CD4-positive, alpha-beta T cell treated with Interleukin-6 at 100 ng/mL for 8 hours (primary cell): ENCODE measurements around the gene PTGDR2.
A peak's percentile ranks its signal among the peaks of the same experiment; 100 is the strongest.
"Not testable (repeated sequence)": the region's sequence is repeated elsewhere in the genome, so short reads cannot be mapped to it uniquely, and the experiment has no call there.

Source experiments
- DNase-seq: peaks from one replicate; pipeline ENCODE4 v3.0.0-alpha.2; 2020; ENCODE audit warnings: mixed read lengths, low spot score

Gene PTGDR2

DNA sequence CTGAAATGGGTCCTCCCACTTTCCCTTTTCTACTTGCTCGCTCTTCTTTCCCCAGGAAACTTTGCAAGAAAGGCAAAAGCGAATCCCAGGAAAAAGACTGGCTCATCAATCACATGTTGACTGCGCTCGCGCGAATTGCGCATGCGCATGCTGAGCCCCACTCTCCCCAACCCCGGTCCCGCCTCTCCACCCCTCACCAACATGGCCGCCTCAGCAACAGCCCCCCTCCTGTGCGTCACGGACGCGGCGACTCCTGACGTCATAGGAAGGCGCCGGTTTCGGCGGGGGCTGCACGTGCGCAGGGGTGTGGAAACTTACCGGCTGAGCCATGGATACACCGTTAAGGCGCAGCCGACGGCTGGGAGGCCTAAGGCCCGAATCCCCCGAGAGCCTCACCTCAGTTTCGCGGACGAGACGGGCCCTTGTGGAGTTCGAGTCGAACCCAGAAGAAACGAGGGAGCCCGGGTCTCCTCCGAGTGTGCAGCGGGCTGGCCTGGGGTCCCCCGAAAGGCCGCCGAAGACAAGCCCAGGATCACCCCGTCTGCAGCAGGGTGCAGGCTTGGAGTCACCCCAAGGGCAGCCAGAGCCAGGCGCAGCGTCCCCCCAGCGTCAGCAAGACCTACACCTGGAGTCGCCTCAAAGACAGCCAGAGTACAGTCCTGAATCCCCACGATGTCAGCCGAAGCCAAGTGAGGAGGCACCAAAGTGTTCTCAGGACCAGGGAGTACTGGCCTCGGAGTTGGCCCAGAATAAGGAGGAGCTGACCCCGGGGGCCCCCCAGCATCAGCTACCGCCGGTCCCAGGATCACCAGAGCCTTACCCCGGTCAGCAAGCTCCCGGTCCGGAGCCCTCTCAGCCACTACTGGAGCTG lies 13.7 kb downstream of the PTGDR2 start, which contains the start of gene CCDC86:
CCDC86 (plus strand) TSS at position 317 of the 871 bp plus-strand sequence; CDS start at position 329, 12 bp downstream.
- DNase-seq, result peak; percentile 96

DNA sequence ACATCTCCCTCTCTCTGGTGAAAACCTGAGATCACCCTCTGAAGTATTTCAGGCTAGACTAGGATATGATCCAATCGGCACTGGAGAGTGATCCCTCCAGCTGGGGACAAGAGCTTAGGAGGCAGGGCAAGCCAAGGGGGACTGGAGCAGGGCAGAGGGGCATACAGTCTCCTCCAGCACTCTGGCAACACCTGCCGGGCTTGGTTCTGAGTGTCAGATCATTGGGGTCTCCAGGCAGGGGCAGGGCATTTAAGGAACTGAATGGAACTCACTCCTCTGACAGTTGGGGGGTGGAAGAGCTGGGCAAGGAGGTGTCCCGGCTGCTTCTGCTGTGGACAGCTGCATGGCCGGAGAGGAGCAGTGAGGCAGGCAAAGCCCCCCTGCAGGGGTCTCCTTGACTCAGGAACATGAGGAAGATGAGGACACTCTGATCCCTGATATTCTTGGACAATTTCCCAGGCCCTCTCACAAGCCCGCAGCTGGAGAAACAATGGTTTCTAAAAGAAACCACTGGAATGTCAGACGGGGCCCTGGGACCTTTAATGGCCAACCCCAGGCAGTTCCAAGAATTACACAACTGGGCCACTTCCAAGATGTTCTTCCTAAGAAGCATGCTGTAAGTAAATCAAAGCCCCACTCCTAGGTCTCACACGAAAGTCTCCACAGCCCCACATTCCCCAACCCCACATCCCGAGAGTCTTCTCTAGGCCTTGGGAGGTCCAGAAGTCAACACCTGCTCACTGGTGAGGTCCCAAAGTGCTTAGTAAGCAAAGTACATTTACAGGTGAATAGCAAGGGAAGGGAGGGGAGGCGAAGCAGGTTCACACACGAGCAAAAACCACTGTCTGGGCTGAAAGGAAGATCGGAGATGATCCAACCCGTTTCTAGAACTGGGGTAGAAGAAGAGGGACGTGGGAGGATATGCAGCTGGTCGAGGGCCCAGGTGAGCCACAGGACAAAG lies 15.0 kb downstream of the PTGDR2 start:
- DNase-seq, result no peak

DNA sequence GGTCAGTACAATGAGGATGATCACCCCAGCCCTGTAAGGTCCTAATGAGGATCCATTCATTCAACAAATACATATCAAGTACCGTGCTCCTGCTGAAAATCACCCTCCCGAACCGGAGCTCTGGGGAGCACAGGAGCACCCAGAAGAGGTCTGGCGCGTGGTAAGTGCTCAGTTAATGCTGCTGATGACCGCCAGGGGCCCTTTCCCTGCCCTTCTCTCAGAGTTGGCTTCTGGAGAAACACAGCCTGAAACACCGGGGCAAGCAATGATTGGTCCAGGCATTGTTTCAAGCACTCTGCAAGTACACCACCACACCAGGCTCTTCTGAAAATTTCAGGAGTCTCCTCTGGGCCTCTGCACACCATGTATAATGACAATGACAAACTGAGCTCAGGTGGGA lies 17.6 kb downstream of the PTGDR2 start:
- DNase-seq, result no peak

DNA sequence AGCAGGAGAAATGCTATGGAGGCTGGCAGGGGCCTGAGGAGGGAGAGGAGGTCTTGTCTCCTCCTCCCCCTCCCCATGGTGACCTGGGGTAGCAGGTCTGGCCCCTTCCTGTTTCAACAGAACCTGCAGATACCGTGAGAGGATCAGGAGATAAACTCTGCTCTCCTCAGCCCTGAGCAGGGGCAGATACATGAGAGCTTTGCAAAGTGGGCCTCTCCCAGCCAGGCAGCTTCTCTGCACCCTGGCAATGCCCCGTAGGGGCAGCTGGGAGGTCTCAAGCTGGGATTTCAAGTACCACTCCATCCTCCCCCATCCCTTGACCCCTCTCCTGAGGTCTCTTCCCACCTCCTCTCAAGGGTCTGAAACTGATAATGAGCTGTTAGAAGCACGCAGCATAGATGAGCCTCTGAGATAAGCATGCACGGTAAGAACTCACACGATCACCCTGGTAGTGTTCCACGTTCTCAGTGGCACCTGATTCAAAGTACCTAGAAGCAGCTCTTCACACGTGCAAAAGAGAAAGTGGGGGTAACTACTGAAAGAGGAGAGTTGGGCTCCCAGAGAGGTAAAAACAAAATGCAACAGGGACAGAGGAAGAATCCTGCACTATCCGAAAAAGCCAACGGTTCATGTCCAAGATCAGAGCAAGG lies 18.8 kb downstream of the PTGDR2 start:
- DNase-seq, result no peak

DNA sequence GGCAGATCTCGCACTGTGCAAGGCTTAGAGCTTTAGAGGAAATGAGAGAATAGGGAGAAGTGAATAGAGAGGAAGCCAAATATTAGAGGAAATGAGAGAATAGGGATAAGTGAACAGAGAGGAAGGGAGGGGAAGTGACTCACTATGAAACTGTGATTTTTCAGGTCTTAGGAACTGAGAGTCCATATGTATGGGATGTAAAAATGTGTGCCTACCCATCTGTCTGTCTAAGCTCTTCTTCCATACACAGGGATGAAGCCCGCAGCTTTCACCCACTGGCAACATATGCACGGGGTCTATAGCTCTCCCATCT lies 20.3 kb downstream of the PTGDR2 start:
- DNase-seq, result no peak

DNA sequence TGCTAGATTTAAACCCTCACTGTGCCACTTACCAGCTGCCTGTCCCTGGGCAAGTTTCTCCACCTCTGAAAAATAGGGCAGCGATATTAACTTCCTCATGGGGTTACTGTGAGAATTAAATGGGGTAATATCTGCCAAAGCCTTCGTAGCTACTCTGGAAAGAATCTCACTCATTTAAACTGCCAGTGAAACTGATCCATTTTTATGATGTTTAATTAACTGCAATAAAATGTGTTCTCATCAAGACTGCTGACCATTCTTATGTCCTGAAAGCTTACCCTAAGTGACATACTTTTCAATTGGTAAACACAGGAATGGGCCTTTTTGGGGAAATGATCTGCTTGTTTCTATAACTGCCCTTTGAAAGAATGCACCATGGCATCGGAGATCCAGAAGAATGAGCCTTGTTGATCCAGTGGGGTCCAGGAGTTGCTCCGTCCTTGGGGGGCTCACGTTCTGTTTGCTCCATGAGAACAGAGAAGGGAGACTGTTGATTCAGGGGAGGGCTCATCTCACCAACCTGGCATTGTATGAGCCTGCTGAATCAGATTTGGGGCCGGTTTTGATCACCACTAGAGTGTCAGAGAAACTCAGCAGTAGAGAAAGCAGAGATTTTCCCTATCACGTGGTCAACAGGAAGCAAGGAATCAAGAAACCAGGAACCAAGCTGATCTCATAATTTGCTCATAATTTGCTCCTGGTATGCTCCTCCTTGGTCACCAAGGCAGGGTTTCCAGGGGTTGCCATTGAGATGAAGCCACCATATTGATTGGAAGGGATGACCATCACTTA lies 20.8 kb downstream of the PTGDR2 start:
- no peak for DNase-seq

DNA sequence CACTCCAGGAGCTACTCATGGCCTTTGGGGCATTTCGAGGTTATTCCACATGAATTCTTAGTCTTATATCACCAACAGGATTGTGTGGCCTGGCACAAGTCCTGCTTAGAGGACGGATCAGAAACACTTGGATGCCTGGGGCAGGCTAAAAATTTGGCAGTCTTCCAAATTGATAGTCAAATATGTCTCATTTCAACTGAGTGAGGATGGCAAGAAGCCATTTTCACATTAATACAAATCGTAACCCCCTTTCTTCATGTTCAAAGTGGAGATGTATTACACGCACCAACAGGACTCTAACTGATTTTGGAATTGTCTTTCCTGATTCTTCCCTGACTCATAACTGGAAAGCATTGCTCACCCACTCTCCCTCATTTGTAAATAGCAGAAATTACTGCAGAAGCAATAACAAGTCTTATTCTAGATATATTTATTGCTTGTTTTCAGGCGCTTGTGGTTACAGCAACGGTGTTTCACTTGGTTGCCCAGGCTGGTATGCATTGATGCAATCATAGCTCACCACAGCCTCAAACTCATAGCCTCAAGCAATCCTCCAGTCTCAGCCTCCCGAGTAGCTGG lies 24.2 kb downstream of the PTGDR2 start:
- no peak for DNase-seq

DNA sequence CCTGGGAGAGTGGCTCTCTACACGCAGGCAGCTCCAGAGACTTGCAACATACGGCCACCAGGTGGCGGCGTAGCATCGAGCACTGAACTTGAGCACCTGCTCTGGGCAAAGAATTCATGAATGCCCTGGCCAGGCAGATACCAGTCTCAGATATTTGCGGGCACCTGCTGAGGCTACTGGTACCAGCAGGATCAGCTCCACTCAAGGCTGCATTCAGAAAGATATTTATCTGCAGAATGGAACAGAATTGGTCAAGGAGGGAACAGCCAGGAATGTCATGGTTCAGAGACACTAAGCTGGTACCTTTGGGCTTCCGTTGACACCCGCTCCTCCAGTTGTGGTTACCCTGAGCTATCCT lies 24.6 kb downstream of the PTGDR2 start:
- peak; percentile 75 for DNase-seq

DNA sequence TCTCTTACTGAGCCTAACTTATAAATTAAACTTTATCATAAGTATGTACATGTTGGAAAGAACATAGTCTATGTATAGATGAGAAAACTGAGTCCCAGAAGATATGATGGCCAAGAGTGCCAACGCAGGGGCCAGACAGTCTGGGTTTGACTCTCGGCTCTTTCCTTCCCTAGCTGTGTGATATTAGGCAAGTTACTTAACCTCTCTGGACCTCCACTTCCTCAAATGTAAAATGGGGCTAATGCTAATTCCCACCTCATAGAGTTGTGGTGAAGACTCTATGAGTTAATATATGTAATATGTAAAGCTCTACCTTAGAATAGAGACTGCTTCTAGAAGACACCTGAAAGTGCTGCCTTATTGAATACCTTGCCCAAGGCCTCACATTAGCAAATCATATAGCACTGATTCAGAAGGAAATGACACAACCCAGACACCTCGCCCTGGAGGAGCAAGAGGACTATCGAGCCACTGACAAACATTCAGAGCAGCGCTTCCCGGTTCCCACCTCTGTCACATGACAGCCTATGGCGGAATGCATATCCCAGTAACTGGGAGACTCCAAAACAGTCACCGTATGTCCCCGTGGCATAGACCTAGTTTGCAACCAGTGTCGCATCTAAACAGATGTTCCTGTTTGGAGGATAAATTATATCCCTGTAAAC lies 25.1 kb downstream of the PTGDR2 start:
- no peak for DNase-seq

DNA sequence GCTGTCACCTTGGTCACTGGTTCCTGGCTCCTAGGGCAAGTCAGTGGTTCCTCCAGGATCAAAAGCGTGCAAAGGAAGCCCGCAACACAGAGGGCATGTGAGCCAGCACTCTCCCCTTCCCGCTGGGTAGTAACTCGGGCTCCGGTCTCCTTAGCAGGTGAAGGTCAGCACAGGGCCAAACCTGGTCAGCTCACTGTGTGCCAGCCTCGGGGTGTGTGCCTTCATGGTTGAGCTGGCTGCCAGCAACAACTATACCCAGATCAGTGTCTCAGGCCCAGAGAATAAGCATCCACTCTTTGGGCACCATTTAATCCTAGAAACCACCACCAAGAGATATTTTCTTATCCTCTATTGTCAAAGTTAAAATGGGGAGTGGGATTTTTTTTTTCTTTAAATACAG lies 30.0 kb downstream of the PTGDR2 start:
- DNase-seq, result no peak

DNA sequence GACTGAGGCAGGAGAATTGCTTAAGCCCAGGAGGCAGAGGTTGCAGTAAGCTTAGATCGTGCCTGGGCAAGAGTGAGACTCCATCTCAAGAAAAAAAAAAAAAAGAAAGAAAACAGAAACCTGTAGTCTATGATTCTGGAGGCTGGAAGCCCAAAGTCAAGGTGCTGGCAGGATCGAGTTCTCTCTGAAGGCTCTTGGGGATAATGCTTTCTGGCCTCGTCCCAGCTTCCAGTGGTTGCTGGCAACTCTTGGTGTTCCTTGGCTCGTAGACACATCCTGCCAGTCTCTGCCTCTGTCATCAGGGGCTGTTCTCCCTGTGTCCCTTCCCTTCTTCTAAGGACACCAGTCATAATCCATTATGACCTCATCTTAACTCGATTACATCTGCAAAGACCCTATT lies 30.6 kb downstream of the PTGDR2 start:
- no peak for DNase-seq

DNA sequence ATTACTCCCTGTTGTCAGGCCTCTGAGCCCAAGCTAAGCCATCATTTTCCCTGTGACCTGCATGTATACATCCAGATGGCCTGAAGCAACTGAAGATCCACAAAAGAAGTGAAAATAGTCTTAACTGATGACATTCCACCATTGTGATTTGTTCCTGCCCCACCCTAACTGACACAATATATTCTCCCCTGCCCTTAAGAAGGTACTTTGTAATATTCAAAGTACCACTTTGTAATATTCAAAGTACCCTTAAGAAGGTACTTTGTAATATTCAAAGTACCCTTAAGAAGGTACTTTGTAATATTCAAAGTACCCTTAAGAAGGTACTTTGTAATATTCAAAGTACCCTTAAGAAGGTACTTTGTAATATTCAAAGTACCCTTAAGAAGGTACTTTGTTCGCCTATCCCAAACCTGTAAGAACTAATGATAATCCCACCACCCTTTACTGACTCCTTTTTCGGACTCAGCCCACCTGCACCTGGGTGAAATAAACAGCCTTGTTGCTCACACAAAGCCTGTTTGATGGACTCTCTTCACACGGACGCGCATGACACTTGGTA lies 31.9 kb downstream of the PTGDR2 start:
- not testable (repeated sequence) for DNase-seq

DNA sequence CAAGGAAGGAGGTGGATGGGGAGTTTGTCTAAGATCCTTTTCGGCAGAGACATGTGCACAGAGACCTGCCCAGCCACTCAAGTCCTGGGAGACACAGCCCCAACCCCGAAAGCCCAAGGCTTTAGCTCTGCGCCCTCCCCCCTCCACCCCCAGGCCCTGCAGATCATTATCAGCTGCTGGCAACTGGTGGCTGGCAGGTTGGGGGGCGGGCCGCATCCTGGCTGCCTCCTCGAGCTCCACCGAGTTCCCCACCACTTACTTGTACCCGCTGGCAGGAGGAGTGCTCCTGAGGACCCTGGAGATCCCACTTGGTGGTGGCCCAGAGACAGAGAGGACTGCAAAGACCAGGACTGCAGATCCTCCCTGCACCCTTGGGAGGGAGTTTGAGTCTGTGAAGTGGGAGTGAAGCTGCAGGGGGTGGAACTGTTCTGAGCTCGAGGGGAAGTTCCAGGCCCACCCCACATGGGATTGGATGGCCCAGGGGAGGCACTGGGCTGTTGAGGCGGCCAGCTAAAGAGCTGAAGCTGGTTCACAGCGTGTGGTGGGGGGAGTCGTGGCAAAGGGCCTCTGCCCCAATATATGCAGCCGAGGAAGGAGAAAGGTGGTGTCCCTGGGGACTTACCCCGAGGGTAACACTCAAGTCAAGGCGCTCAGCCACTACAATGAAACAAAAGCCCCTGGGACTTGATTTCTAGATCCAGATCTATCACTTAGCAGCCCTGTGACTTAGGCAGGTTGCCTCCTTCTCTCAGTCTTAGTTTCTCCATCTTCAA lies 33.7 kb downstream of the PTGDR2 start:
- DNase-seq, result no peak

DNA sequence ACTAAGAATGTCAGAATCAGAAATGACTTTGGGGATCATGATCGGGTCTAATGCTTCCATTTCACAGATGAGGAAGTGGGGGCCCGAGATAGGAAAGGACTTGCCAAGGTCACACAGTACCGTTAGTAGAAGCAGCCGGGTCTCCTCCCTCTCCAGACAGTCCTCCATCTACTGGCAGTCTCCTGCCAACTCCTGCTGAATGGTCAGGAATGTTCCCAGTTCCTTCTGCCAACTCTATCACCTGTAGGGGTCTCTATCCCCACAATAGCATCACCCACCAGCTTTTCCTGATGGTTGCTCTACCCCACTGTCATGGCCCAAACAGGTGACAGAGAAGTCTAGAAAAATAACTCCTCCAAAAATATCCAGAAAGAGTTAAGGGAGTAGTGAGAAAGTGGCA lies 37.7 kb downstream of the PTGDR2 start:
- DNase-seq, result no peak

DNA sequence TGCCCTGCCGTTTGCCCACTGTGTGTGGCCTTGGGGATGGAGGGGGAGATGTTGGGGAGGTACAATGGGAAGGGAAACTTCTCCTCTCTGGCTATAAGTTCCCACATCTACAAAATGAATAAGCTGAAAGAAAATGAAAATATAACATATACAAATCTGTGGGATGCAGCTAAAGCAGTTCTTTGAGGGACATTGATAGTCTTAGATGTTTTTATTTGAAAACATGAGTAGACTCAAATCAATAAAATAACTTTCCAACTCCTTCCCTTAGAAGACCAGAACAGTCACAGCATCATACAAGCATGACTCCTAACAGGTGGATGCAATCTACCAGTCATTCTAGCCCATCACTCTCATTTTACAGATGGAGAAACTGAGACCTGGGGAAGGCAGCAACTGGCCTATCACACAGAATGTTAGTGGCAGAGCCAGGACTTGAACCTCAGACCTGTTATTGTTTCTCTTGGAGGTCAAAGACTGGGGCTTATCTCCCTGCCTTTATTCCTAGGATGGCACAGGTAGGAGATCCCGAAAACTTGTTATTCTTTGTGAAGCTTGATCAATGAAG lies 39.1 kb downstream of the PTGDR2 start:
- DNase-seq, result no peak

DNA sequence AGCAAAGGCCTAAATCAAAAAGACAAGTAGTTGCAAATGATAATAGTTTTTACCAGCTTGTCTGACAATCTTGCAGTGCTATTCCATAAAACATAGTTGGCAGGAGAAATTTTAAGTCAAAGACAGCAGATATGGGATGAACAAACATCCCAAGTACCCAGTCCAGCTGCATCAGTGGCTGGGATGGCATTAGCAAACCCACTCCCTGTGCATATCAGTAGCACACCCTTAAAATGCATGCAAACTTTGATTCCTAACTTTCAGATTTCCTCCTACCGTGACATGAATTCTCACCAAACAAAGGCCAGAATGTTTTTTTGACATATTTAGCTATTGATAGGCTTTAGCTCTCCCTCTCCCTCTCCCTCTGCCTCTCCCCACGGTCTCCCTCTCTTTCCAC lies 41.6 kb downstream of the PTGDR2 start:
- DNase-seq, result no peak

DNA sequence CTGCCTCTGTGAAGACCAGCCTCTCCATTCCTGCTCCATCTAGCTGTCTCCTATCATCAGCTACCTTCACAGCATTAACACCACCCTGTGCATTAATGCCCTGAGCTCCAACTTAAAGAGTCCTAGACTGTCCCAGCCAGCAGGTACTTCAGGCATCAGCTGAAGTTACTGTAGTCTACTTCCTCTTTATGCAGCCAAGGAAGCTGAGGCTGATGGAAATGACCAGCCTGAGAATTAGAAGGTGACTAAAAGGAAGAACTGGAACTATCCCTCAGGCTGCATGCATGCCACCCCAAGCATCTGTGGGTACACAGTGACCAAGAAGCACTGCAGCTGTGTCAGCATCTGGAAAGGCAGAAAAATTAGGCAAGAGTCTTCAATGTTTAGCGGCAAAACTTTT lies 42.4 kb downstream of the PTGDR2 start:
- DNase-seq, result no peak

DNA sequence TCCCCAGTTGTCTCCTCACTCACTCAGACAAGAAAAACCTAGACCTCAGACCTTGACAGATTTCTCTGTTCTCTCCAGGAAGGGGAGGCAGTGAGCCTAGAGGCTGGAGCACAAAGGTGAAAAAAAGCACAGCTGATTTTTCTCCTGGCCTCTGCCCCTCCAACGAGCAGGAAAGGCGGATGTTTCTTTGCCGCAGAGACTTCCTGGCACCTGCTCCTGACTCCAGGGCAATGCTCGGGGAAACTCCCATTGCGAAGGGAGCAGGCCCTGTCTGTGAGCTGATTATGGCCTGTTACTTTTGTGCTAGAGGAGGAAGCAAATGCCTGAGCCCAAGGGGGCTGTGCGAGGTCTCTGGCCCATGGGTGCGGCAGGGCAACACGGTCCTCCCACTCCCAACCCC lies 45.2 kb downstream of the PTGDR2 start:
- DNase-seq, result no peak

DNA sequence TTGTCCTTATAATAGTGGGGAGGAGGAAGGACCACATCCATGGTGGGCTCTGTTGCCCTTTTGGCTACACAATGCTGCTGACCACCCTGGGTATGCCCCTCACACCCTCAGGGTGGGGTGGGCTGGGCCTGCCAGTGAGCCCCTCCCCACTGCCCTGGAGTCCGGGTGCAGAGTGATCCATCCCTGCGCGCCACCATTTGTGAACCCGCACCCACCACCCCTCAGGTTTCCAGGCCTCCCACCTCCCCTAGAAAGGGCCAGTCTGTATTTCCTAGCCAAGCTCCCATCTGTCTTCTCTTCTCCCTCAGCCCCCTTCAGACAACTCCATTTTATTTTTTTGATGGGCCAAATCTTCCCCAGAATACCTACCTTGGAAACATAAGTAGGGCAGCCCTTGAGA lies 45.6 kb downstream of the PTGDR2 start:
- no peak for DNase-seq
